Activated gamma-delta T cell treated with Interleukin-2 at 50 U/mL for 16 hours (primary cell): ENCODE data around the gene CNOT6L.

Experiments used
- DNase-seq: peaks from one replicate; pipeline ENCODE4 v3.0.0-alpha.2; 2020

CNOT6L gene

DNA sequence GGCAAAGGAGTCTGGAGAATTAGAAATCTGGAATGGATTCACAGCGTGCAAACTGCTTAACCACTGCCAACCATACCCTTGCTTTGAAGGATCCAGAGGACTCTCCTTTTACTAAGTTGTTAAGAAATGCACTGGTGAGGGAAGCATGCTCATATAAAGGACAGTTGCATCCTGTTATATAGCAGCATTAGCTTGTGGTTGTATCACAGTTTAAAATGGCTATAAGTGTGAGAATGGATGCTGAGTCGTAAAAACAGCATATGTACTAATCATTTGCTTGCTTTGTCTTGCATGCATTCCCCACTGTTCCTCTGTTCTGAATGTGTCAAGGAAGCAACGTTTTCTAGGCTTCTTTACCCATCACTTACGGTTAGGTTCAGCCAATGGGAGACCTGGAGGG, 112.5 kb downstream of the CNOT6L start:
- no peak for DNase-seq

DNA sequence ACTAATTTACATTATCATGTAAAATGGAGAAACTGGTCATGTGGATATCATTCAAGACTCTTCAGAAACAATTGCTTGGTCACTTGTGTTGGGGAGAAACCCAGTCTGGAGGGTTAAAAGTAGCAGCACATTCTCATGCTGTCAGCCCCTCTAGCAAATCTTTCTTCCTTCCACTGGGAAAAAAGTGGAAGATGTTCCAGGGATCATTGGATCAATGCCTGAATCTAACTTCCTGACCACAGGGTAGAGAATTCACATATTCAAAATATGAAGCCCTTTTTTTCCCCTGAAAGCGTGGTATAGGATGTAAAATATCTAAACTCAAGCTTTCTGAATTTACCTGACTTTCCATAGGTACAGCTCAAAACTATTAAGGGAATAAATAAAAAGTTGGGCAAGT, 115.5 kb downstream of the CNOT6L start:
- DNase-seq = no peak

- DNase-seq = no peak
Measured at GRCh38 chr4:77701121-77701520, 118.0 kb downstream of the CNOT6L start.

- DNase-seq = no peak
Measured at GRCh38 chr4:77699731-77700210, 119.4 kb downstream of the CNOT6L start.

GRCh38 chr4:77697860-77698590, 121.1 kb downstream of the CNOT6L start:
- DNase-seq = no peak

GRCh38 chr4:77695774-77696173, 123.4 kb downstream of the CNOT6L start:
- DNase-seq = no peak

DNA sequence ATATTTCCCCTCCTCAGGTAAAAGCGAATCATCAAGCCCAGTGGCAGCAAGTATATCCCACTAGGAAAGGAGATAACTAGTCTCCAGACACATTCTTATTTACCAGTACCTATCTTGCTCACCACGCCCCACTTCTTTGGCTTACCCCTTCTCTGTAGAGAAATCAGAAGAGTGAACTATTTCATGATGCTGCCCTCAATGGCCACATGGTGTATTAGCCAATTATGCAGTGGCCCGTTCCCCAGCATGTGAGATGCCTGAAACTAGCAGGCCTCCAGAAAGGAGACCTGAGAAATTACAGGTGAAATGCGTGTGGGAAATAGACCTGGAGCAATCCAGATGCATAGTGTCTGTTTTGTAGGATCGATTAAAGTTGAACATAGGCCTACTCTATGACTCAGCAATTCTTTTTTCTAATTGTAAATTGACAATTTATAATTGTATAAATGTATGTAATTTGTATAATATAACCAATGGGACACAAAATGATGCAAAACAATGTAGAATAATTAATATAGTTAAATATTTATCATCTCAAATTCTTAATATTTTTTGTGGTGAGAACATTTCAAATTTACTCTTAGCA, 126.2 kb downstream of the CNOT6L start:
- DNase-seq = no peak

DNA sequence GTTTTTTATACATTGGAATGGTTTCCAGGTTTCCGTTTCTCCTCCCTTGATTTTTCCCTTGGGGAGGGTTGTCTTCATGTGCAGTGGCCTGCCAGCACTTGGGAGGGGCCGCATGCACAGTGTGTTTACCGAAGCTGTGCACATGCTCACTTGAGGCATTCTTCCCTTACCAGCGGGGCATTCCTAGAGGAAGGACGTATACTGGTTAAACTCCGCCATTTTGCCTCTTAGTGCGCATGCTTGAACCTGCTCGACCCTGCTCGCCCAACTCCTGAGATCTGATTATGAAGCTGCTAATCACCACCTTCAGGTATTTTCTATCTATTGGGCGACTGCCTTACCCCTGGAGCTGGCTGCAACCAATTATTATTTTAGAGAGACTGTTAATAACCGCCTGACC, 137.4 kb downstream of the CNOT6L start:
- no peak for DNase-seq

GRCh38 chr4:77676842-77677241, 142.3 kb downstream of the CNOT6L start:
- no peak for DNase-seq

GRCh38 chr4:77671051-77671450, 148.1 kb downstream of the CNOT6L start:
- DNase-seq = no peak

DNA sequence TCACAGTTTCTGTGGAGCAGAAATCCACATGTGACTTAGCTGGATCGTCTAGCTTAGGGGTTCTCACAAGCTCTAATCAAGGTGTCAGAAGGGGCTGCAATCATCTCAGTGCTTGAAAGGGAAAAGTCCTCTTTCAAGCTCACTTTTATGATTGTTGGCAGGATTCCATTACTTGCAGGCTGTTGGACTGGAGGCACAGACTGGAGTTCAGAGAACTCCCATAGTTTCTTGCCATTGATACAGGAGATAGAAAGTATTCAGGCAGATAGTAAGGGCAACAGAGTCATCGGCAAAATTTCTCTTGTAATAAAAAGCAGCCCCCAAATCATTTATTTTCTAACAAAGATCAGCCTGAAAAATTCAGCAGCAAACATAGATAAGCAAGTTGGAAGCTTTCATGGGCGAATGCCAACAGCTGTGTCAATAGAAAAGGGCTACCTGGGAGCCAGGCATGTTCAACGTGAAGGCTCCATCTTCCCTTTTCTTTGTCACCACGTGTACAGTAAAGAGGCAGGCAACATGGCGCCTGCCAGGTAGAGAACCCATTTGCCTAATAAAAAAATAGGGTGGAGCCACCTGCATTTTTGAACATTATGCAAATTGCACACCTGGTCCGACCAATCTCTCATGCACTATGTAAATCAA, 149.1 kb downstream of the CNOT6L start:
- DNase-seq = no peak

DNA sequence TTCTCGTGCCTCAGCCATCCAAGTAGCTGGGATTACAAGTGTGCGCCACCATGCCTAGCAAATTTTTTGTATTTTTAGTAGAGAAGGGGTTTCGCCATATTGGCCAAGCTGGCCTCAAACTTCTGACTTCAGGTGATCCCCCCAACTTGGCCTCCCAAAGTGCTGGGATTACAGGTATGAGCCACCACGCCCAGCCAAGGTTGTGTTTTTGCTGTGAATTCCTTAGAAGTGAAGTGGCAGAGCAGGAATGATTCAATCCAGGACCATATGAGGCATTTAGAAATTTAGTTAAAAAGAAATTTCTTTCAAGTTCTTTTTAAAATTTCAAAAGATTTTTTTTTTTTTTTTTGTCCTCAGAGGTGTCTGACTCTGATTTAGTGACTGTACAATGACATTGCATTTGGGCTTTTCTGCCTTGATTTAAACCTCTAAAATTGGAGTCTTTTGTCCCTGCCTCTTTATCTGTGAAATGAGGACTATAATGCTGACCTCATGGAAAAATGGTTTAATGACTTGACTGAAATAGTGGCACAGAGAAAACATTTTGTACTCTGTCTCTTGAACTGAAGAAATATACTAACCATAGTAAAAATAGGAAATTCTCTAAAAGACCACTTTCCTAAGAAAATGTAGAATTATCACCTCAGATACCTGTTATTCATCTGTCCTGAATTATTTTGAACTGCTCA, 153.6 kb downstream of the CNOT6L start:
- no peak for DNase-seq
